Measurements from ENCODE around the gene NUDT16L1. TPM values are rescaled to one million over a fixed set of nuclear protein-coding genes. Genes with fewer than 3 reads are reported as not detected.

The NUDT16L1 gene
- total RNA-seq, 1 experiment from 2014 or later, result 42.0 TPM

DNA sequence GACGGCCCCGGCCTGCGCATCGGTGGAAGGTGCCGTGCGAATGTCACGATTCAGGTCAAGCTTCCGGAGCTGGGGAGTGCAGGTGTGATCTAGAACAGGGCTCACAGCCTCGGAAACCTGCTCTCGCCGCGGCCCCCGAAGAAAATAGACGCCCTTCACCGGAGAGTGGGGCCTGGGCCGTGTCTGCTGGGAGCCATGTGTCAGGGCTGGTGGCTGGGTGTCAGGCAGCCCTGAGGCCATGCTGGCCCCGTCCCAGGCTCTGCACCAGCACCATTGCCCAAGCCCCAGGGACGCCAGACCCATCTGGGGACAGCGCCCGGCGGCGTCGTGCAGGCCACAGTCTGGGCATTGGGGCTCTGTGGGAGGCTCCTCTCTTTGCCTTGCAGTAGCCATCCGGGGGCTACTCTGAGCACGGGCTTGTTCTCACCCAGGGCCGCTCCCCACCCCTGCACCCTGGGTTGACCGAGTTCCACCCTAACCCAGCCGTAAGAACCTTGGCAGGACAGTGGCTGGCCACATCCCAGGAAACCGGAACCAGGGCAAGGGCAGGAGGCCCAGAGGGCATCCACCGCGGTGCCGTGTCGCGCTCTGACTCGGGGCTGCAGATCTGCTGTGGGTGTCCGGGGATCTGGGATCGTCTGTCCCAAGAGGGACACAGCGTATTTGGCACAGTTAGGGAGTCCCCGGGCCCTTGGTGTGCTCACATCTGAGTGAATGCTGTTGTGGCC, 5.3 kb upstream of the NUDT16L1 start (continued):
- no peak for TF ChIP-seq PRDM15 (CRISPR knock-in tag; IDR thresholded peaks at IDR 0.05)
- no peak for TF ChIP-seq ZNF396 (CRISPR knock-in tag; IDR thresholded peaks at IDR 0.05; ENCODE audit: borderline replicate concordance)
- TF ChIP-seq HMGA2 (CRISPR knock-in tag; IDR thresholded peaks at IDR 0.05), result no peak

DNA sequence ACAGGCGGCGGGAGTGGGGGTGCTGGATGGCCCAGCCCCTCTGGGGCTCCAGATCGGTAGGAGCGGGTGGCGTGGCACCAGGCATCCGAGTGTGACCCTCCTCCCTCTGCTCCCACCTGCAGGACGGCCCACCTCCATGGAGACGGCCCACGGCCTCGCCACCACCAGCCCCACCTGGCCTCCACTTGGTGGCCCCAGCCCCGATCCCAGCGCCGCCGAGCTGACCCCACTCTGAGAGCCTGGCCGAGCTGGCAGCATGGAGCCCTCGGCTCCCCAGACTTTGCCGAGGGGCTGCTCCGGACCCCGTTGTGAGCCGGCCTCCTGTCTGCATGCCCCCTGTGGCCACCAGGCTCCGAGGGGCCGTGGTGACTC, 4.7 kb upstream of the NUDT16L1 start:
- no peak for TF ChIP-seq ESRRA (CRISPR knock-in tag; IDR thresholded peaks at IDR 0.05; ENCODE audit: borderline replicate concordance)
- TF ChIP-seq, protein P1, sequence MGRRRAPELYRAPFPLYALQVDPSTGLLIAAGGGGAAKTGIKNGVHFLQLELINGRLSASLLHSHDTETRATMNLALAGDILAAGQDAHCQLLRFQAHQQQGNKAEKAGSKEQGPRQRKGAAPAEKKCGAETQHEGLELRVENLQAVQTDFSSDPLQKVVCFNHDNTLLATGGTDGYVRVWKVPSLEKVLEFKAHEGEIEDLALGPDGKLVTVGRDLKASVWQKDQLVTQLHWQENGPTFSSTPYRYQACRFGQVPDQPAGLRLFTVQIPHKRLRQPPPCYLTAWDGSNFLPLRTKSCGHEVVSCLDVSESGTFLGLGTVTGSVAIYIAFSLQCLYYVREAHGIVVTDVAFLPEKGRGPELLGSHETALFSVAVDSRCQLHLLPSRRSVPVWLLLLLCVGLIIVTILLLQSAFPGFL (CRISPR knock-in tag; IDR thresholded peaks at IDR 0.05; ENCODE audit: borderline replicate concordance), result no peak
- TF ChIP-seq, protein P2, sequence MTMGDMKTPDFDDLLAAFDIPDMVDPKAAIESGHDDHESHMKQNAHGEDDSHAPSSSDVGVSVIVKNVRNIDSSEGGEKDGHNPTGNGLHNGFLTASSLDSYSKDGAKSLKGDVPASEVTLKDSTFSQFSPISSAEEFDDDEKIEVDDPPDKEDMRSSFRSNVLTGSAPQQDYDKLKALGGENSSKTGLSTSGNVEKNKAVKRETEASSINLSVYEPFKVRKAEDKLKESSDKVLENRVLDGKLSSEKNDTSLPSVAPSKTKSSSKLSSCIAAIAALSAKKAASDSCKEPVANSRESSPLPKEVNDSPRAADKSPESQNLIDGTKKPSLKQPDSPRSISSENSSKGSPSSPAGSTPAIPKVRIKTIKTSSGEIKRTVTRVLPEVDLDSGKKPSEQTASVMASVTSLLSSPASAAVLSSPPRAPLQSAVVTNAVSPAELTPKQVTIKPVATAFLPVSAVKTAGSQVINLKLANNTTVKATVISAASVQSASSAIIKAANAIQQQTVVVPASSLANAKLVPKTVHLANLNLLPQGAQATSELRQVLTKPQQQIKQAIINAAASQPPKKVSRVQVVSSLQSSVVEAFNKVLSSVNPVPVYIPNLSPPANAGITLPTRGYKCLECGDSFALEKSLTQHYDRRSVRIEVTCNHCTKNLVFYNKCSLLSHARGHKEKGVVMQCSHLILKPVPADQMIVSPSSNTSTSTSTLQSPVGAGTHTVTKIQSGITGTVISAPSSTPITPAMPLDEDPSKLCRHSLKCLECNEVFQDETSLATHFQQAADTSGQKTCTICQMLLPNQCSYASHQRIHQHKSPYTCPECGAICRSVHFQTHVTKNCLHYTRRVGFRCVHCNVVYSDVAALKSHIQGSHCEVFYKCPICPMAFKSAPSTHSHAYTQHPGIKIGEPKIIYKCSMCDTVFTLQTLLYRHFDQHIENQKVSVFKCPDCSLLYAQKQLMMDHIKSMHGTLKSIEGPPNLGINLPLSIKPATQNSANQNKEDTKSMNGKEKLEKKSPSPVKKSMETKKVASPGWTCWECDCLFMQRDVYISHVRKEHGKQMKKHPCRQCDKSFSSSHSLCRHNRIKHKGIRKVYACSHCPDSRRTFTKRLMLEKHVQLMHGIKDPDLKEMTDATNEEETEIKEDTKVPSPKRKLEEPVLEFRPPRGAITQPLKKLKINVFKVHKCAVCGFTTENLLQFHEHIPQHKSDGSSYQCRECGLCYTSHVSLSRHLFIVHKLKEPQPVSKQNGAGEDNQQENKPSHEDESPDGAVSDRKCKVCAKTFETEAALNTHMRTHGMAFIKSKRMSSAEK (CRISPR knock-in tag; IDR thresholded peaks at IDR 0.05; ENCODE audit: borderline replicate concordance), result no peak
- H3K4me1 Mint-ChIP-seq, result no peaks in the 10 kb centered on the region
- CTCF ChIA-PET, result no interaction called here
- no peak for DNase-seq (ENCODE audit: low spot score)
- no peak overlapping the region for H3K4me3 Mint-ChIP-seq
- H3K27me3 Mint-ChIP-seq (ENCODE audit: low read depth), result no peaks in the 10 kb centered on the region
- peaks cover 4% of the 10 kb centered on the region; the same call in 1 of the 2 replicates for H3K36me3 Mint-ChIP-seq
- H3K9me3 Mint-ChIP-seq, result no peaks in the 10 kb centered on the region
- no peak for ATAC-seq
- H3K27ac Mint-ChIP-seq, result no peak overlapping the region
- POLR2A ChIA-PET, result no interaction called here

- Mint-ChIP-seq H3K36me3 (peaks cover 4% of the 10 kb centered on the region; the same call in 1 of the 2 replicates), H3K4me3 (no peak overlapping the region), H3K27ac (no peak overlapping the region), H3K27me3 (ENCODE audit: low read depth) (no peaks in the 10 kb centered on the region), H3K9me3 (no peaks in the 10 kb centered on the region), H3K4me1 (no peaks in the 10 kb centered on the region)
- ATAC-seq (no peak), DNase-seq (ENCODE audit: low spot score) (no peak)
- ChIA-PET CTCF (no interaction called here), POLR2A (no interaction called here)
- TF ChIP-seq GABPB1 (CRISPR knock-in tag; IDR thresholded peaks at IDR 0.05) (no peak), TP53 (CRISPR knock-in tag; IDR thresholded peaks at IDR 0.05) (no peak), ZNF232 (CRISPR knock-in tag; IDR thresholded peaks at IDR 0.05) (no peak), STAT6 (CRISPR knock-in tag; conservative IDR thresholded peaks at IDR 0.05; ENCODE audit: low read depth) (no peak), AR (CRISPR knock-in tag; IDR thresholded peaks at IDR 0.05) (no peak), ELF4 (CRISPR knock-in tag; IDR thresholded peaks at IDR 0.05; ENCODE audit: low read depth) (no peak), NR3C1 (CRISPR knock-in tag; conservative IDR thresholded peaks at IDR 0.05; ENCODE audit: low read depth) (no peak), ZNF121 (CRISPR knock-in tag; IDR thresholded peaks at IDR 0.05) (no peak), ESRRA (CRISPR knock-in tag; IDR thresholded peaks at IDR 0.05; ENCODE audit: borderline replicate concordance) (no peak), ZNF416 (CRISPR knock-in tag; IDR thresholded peaks at IDR 0.05) (no peak)
- TF ChIP-seq, protein P3, sequence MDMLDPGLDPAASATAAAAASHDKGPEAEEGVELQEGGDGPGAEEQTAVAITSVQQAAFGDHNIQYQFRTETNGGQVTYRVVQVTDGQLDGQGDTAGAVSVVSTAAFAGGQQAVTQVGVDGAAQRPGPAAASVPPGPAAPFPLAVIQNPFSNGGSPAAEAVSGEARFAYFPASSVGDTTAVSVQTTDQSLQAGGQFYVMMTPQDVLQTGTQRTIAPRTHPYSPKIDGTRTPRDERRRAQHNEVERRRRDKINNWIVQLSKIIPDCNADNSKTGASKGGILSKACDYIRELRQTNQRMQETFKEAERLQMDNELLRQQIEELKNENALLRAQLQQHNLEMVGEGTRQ (CRISPR knock-in tag; IDR thresholded peaks at IDR 0.05), result no peak
Observed at GRCh38 chr16:4689091-4689671, 4.2 kb upstream of the NUDT16L1 start.
